HepG2 (cell line): ENCODE measurements around the gene ASTN1. TPM values are rescaled to one million over a fixed set of nuclear protein-coding genes. Genes with fewer than 3 reads are reported as not detected.

Experiments used
- ATAC-seq: fragments of 200-7000 bp; cut with Tn5 transposase; 3 replicates; pipeline ENCODE4 v1.9.1; 2020; ENCODE audit warnings: mild to moderate bottlenecking, moderate library complexity
- BruUV-seq: library from RNA; stranded (reverse); fragments of 400-500 nt; replicated peaks from 2 replicates; lab custom pipeline; 2021; lab: Mats Ljungman, UMichigan
- CTCF ChIA-PET: fragments of 300-600 bp; formaldehyde crosslinking; extraction: SDS; loops from one replicate; lab custom pipeline; 2021; ENCODE audit warnings: low total read pairs, inconsistent platforms, low intra/inter-chr PET ratio; lab: Yijun Ruan, JAX
- POLR2A ChIA-PET: fragments of 350-600 bp; sonication (Branson Sonifier 250); formaldehyde crosslinking; loops from one replicate; lab custom pipeline; 2020; ENCODE audit warnings: antibody characterized with exemption, inconsistent platforms; lab: Yijun Ruan, JAX
- DNase-seq: peaks from one replicate; pipeline ENCODE4 v3.0.0-alpha.2; 2015; ENCODE audit warnings: low spot score
- FAIRE-seq: peaks from 3 replicates; lab custom pipeline; 2011; peaks lifted over from hg19 to GRCh38; lab: Jason Lieb, UNC
- H2AFZ ChIP-seq: one replicate; pipeline ENCODE4 v1.6.1; 2011; ENCODE audit warnings: low read length, inconsistent platforms
- H3K27ac ChIP-seq: fragments of 300-600 bp; 3 replicates; pipeline ENCODE4 v1.8.0; 2011; ENCODE audit warnings: mixed run types, mild to moderate bottlenecking, mixed read lengths, low read length, inconsistent platforms; ENCODE audit not compliant: insufficient read depth; ENCODE audit errors: extremely low read length
- H3K27me3 ChIP-seq, 2 experiments: fragments of 200-600 bp in 1 of 2; 2 replicates in 1 of 2; 3 replicates in 1 of 2; pipeline versions ENCODE4 v1.6.0 to v1.8.0; 2011; ENCODE audit warnings: low read length in 2 of 2, mild to moderate bottlenecking in 2 of 2, moderate library complexity in 2 of 2, inconsistent platforms in 1 of 2; ENCODE audit not compliant: insufficient read depth in 2 of 2, control insufficient read depth in 1 of 2
- H3K36me3 ChIP-seq, 2 experiments: fragments of 200-600 bp in 1 of 2; replicated peaks in 1 of 2; 2 replicates in 1 of 2; 3 replicates in 1 of 2; pipeline versions ENCODE4 v1.5.1 to v1.8.0; 2011; ENCODE audit warnings: low read length in 2 of 2, inconsistent platforms in 1 of 2; ENCODE audit not compliant: insufficient read depth in 2 of 2, control insufficient read depth in 1 of 2
- H3K4me1 ChIP-seq: 2 replicates; pipeline ENCODE4 v1.5.1; 2012; ENCODE audit warnings: low read length, inconsistent platforms; ENCODE audit not compliant: insufficient read depth
- H3K4me2 ChIP-seq: 2 replicates; pipeline ENCODE4 v1.6.0; 2011; ENCODE audit warnings: low read depth, low read length, inconsistent platforms
- H3K4me3 ChIP-seq, 3 experiments: fragments of 200-600 bp in 1 of 3; sonication (generic), shearing (Covaris generic) in 1 of 3; replicated peaks in 1 of 3; 2 replicates each; pipeline ENCODE4 v1.5.1; 2011 to 2016; ENCODE audit warnings: low read length in 3 of 3, inconsistent platforms in 2 of 3, low read depth in 2 of 3, mild to moderate bottlenecking in 2 of 3, control low read depth in 1 of 3, mixed read lengths in 1 of 3; ENCODE audit not compliant: insufficient read depth in 1 of 3
- H3K79me2 ChIP-seq: one replicate; pipeline ENCODE4 v1.6.1; 2011; ENCODE audit warnings: low read length, inconsistent platforms; ENCODE audit not compliant: insufficient read depth
- H3K9ac ChIP-seq: 2 replicates; pipeline ENCODE4 v1.6.0; 2011; ENCODE audit warnings: mild to moderate bottlenecking, low read depth, low read length, inconsistent platforms; ENCODE audit not compliant: insufficient read depth
- H3K9me3 ChIP-seq: 2 replicates; pipeline ENCODE4 v1.5.1; 2012; ENCODE audit warnings: mild to moderate bottlenecking, low read length
- H4K20me1 ChIP-seq: 2 replicates; pipeline ENCODE4 v1.6.0; 2011; ENCODE audit warnings: inconsistent platforms, mild to moderate bottlenecking, low read length, moderate library complexity; ENCODE audit not compliant: insufficient read depth
- ATRX ChIP-seq: sonication (generic); formaldehyde crosslinking; IDR thresholded peaks from 2 replicates; pipeline ENCODE4 v1.4.0; 2020; ENCODE audit warnings: missing genetic modification reagents, borderline replicate concordance
- EP300 ChIP-seq, 3 experiments: sonication (generic) in 1 of 3; formaldehyde crosslinking in 1 of 3; IDR thresholded peaks; 2 replicates each; pipeline versions ENCODE4 v1.5.1 to v1.6.1; 2011 to 2020; ENCODE audit warnings: low read depth in 2 of 3, low read length in 2 of 3, borderline replicate concordance in 1 of 3, improper control_type of control experiment in 1 of 3, mild to moderate bottlenecking in 1 of 3, missing genetic modification reagents in 1 of 3, moderate library complexity in 1 of 3
- ETV6 ChIP-seq: sonication (generic); formaldehyde crosslinking; conservative IDR thresholded peaks from 2 replicates; pipeline ENCODE4 v1.4.0; 2020; ENCODE audit warnings: missing genetic modification reagents
- HINFP ChIP-seq: sonication (generic); formaldehyde crosslinking; IDR thresholded peaks from 2 replicates; pipeline ENCODE4 v1.4.0; 2020; ENCODE audit warnings: low read depth, mild to moderate bottlenecking, missing genetic modification reagents
- IKZF4 ChIP-seq: sonication (generic); formaldehyde crosslinking; IDR thresholded peaks from 2 replicates; pipeline ENCODE4 v1.5.1; 2020; ENCODE audit warnings: borderline replicate concordance, mild to moderate bottlenecking, low read depth, missing genetic modification reagents; ENCODE audit errors: not compliant biosample characterization
- JUND ChIP-seq: sonication (generic); formaldehyde crosslinking; IDR thresholded peaks from 2 replicates; pipeline ENCODE4 v1.8.0; 2022; ENCODE audit warnings: mild to moderate bottlenecking, missing genetic modification reagents
- MAFG ChIP-seq: sonication (generic); formaldehyde crosslinking; IDR thresholded peaks from 2 replicates; pipeline ENCODE4 v1.5.1; 2020; ENCODE audit warnings: mild to moderate bottlenecking, missing genetic modification reagents
- SMARCE1 ChIP-seq: fragments of 450-650 bp; IDR thresholded peaks from 2 replicates; pipeline ENCODE4 v1.6.1; 2017; ENCODE audit warnings: borderline replicate concordance
- ZFYVE20 ChIP-seq: sonication (generic); formaldehyde crosslinking; IDR thresholded peaks from 2 replicates; pipeline ENCODE4 v1.8.0; 2023; ENCODE audit warnings: low read depth, mild to moderate bottlenecking, moderate library complexity, missing genetic modification reagents, borderline replicate concordance
- ZNF598 ChIP-seq: sonication (generic); formaldehyde crosslinking; IDR thresholded peaks from 2 replicates; pipeline ENCODE4 v1.5.1; 2020; ENCODE audit warnings: mild to moderate bottlenecking, missing genetic modification reagents, borderline replicate concordance
- ZNF850 ChIP-seq: sonication (generic); formaldehyde crosslinking; conservative IDR thresholded peaks from 2 replicates; pipeline ENCODE4 v1.9.0; 2021; ENCODE audit warnings: mild to moderate bottlenecking, missing genetic modification reagents
- WGBS: methylation state at CpG from one replicate; pipeline ENCODE4 v1.1.6; 2017; ENCODE audit warnings: low lambda C conversion rate; 5-methylcytosine and 5-hydroxymethylcytosine counted together
- in situ Hi-C: cut with HindIII; loops from 2 replicates; pipeline ENCODE4 v1.10.0; 2017; ENCODE audit warnings: low pct_unique_long_range_greater_than_20kb; ENCODE audit not compliant: extremely low pct_ligation_motif_present
- intact Hi-C: fragments of 100-400 bp; cut with micrococcal nuclease; formaldehyde crosslinking; loops from one replicate; pipeline ENCODE4 v1.10.0; 2022; ENCODE audit not compliant: unreplicated experiment
- polyA plus RNA-seq, 8 experiments: library from polyadenylated mRNA; depleted of rRNA in 3 of 8; stranded (reverse) in 7 of 8; unstranded in 1 of 8; fragments of >200 nt; fragmentation: Illumina TruSeq in 4 of 8; extraction: Trizol in 4 of 8; gene quantifications; 2 replicates each; pipeline versions ENCODE4 v1.2.1 to v1.2.3, GENCODE V29; 2011 to 2016; ENCODE audit warnings: low read depth in 4 of 8, missing spikeins in 1 of 8, mixed read lengths in 1 of 8; ENCODE audit not compliant: insufficient read depth in 1 of 8
- total RNA-seq, 5 experiments: library from RNA; depleted of rRNA; stranded (reverse); fragments of >200 nt; fragmentation: Illumina TruSeq; extraction: Trizol; gene quantifications; 2 replicates each; pipeline ENCODE4 v1.2.3, GENCODE V29; 2016; ENCODE audit warnings: low read depth in 1 of 5
- TF ChIP-seq, protein P1 (sequence below): sonication (generic); formaldehyde crosslinking; IDR thresholded peaks from 2 replicates; pipeline ENCODE4 v1.8.0; 2022; ENCODE audit warnings: mild to moderate bottlenecking, missing genetic modification reagents

ASTN1 gene
- total and polyA plus RNA-seq, 2 of the 13 experiments (the other 11 are each of a cell fraction or from before 2014, with no cell fraction given), result not detected

- ChIA-PET POLR2A (no interaction called here), CTCF (no interaction called here)
- BruUV-seq, result no TSS peak
- H2AFZ ChIP-seq, result no peak overlapping the region
- ATAC-seq (no peak), FAIRE-seq (no peak), DNase-seq (no peak)
- no peaks in the 10 kb centered on the region for H3K27me3 ChIP-seq
- no peak overlapping the region for H3K27ac ChIP-seq
- intact Hi-C loops (no loop called here), in situ Hi-C loops (no loop called here)
- H3K4me1 ChIP-seq, result no peaks in the 10 kb centered on the region
- H3K4me2 ChIP-seq, result no peak overlapping the region
- no peak overlapping the region for H3K9ac ChIP-seq
- H3K4me3 ChIP-seq, result no peak overlapping the region
- no peaks in the 10 kb centered on the region for H3K9me3 ChIP-seq
- no peaks in the 10 kb centered on the region for H3K79me2 ChIP-seq
- 39% methylated on average over 2 of the region's 5 CpGs for WGBS
- H4K20me1 ChIP-seq, result no peaks in the 10 kb centered on the region
- no peak for TF ChIP-seq ATRX (CRISPR knock-in tag)
- no peak for TF ChIP-seq SMARCE1
- no peak for TF ChIP-seq ZFYVE20 (CRISPR knock-in tag)
- TF ChIP-seq JUND (CRISPR knock-in tag), result no peak
- TF ChIP-seq, protein P1, sequence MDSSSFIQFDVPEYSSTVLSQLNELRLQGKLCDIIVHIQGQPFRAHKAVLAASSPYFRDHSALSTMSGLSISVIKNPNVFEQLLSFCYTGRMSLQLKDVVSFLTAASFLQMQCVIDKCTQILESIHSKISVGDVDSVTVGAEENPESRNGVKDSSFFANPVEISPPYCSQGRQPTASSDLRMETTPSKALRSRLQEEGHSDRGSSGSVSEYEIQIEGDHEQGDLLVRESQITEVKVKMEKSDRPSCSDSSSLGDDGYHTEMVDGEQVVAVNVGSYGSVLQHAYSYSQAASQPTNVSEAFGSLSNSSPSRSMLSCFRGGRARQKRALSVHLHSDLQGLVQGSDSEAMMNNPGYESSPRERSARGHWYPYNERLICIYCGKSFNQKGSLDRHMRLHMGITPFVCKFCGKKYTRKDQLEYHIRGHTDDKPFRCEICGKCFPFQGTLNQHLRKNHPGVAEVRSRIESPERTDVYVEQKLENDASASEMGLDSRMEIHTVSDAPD (CRISPR knock-in tag), result no peak
- TF ChIP-seq ZNF598 (CRISPR knock-in tag), result no peak
- no peak for TF ChIP-seq MAFG
- TF ChIP-seq ETV6 (CRISPR knock-in tag), result no peak
- TF ChIP-seq IKZF4 (CRISPR knock-in tag), result no peak
- TF ChIP-seq HINFP (CRISPR knock-in tag), result no peak
- TF ChIP-seq EP300 (IDR thresholded peaks at IDR 0.05; ENCODE audit: low read depth in 2 of 2, low read length in 2 of 2), result no peak
- no peak for TF ChIP-seq EP300 (CRISPR knock-in tag; IDR thresholded peaks at IDR 0.05; ENCODE audit: borderline replicate concordance)
- no peak for TF ChIP-seq ZNF850
- H3K36me3 ChIP-seq, result no peaks in the 10 kb centered on the region
Observed at GRCh38 chr1:176998183-176998795, 166.2 kb downstream of the ASTN1 start.
